ENCODE data around the gene MARK3. TPM values are rescaled to one million over a fixed set of nuclear protein-coding genes. Genes with fewer than 3 reads are reported as not detected.

MARK3 gene
- total and polyA plus RNA-seq, 2 donors (not counting 1 experiment from before 2014, with no cell fraction given), result 73.0 to 142 TPM

DNA sequence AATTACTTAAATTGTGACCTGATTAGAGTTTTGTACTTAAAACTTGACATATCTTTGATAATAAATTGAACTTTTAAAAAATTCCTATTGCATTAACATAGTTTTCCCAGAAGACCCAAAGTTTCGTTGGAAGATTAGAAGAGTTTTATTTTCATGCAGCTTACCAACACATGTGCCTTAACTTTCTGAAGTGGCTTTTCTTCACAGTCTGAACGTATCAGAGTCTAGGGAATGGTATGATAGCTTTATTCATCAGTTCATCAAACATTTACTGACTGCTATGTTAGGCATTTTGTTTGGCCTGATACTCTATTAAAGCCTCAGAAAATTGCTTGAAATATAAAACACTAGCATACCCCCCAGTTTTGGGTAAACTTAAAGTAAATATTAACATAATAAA is 65.2 kb downstream of the MARK3 start:
- H3K9me3 ChIP-seq (ENCODE audit: control extremely low read depth in 1 of 3, control insufficient read depth in 2 of 3, insufficient read depth in 1 of 3, low read length in 2 of 3), result no peaks in the 10 kb centered on the region
- no peaks in the 10 kb centered on the region for H3K27me3 ChIP-seq (replicated peaks in 1 of 4; ENCODE audit: control extremely low read depth in 1 of 4, control insufficient read depth in 3 of 4, insufficient read depth in 4 of 4, low read length in 3 of 4)
- ChIA-PET POLR2A (no interaction called here), CTCF (interaction anchor here (0.7 kb wide), 1 partner anchor 18 kb away, joined by 5 read pairs; no protein-coding TSS in a partner anchor)
- peaks cover 0 to 8% of the 10 kb centered on the region in 2 donors for H3K4me1 ChIP-seq (ENCODE audit: control insufficient read depth in 2 of 2, insufficient read depth in 2 of 2, low read length in 2 of 2)
- H3K36me3 ChIP-seq (replicated peaks in 1 of 2; ENCODE audit: control extremely low read depth in 1 of 2, control insufficient read depth in 1 of 2, extremely low read depth in 1 of 2, insufficient read depth in 2 of 2, low read length in 1 of 2), result peaks cover 0 to 24% of the 10 kb centered on the region in 2 experiments
- H3K27ac Mint-ChIP-seq, result no peak overlapping the region
- H3K27me3 Mint-ChIP-seq, result no peaks in the 10 kb centered on the region
- no peak overlapping the region for H3K9ac ChIP-seq (ENCODE audit: low read length)
- no peak overlapping the region for H3K27ac ChIP-seq (ENCODE audit: low read length in 2 of 2)
- no peak overlapping the region for H3K4me3 ChIP-seq (ENCODE audit: control extremely low read depth in 1 of 5, extremely low read depth in 1 of 5, insufficient read depth in 1 of 5, low read depth in 2 of 5, low read length in 4 of 5)
- ATAC-seq (ENCODE audit: low read depth), result no peak
- no peak overlapping the region for H3K4me3 Mint-ChIP-seq
- H2AFZ ChIP-seq (ENCODE audit: insufficient read depth, low read depth, low read length, poor library complexity, severe bottlenecking), result no peak overlapping the region
- TF ChIP-seq, protein P1, sequence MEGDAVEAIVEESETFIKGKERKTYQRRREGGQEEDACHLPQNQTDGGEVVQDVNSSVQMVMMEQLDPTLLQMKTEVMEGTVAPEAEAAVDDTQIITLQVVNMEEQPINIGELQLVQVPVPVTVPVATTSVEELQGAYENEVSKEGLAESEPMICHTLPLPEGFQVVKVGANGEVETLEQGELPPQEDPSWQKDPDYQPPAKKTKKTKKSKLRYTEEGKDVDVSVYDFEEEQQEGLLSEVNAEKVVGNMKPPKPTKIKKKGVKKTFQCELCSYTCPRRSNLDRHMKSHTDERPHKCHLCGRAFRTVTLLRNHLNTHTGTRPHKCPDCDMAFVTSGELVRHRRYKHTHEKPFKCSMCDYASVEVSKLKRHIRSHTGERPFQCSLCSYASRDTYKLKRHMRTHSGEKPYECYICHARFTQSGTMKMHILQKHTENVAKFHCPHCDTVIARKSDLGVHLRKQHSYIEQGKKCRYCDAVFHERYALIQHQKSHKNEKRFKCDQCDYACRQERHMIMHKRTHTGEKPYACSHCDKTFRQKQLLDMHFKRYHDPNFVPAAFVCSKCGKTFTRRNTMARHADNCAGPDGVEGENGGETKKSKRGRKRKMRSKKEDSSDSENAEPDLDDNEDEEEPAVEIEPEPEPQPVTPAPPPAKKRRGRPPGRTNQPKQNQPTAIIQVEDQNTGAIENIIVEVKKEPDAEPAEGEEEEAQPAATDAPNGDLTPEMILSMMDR (IDR thresholded peaks at IDR 0.05), result no peak
- no peak for TF ChIP-seq EZH2 (IDR thresholded peaks at IDR 0.05; ENCODE audit: borderline replicate concordance, insufficient read depth, low read depth, low read length, poor library complexity, severe bottlenecking)
- no CpG with 5 or more reads among the region's 2 CpGs for WGBS (ENCODE audit: insufficient coverage)
- intact Hi-C loops (cut with micrococcal nuclease), result no loop called here
- H3K4me1 Mint-ChIP-seq, result peaks cover 30% of the 10 kb centered on the region
- no peaks in the 10 kb centered on the region for H3K9me3 Mint-ChIP-seq (ENCODE audit: insufficient read depth)
- DNase-seq, result no peak
- peaks cover 36% of the 10 kb centered on the region for H4K20me1 ChIP-seq (ENCODE audit: control insufficient read depth, insufficient read depth, low read length, poor library complexity, severe bottlenecking)
- H3K79me2 ChIP-seq (ENCODE audit: control insufficient read depth, insufficient read depth, low read length), result peaks cover 34% of the 10 kb centered on the region
- no peak overlapping the region for H3K4me2 ChIP-seq (replicated peaks; ENCODE audit: low read depth, low read length, poor library complexity, severe bottlenecking)

DNA sequence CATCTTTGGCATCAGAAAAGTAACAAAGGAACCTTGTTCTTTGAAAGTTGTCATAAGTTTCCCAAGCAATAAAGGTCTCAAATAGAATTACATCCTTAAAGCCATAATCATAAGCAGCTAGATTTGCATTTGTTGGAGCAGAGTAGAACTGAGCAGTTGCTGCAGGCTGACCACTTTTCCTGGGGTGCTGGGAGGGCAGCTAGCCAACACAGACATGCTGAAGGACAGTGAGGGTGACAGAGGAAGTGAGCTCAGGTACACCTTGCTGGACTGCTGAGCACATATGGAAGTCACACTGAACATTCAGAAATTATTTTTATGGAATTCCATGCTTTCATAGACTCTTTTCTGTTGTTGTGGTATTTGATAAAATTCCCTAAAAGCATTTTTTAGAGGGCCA is 66.2 kb downstream of the MARK3 start:
- H4K20me1 ChIP-seq (ENCODE audit: control insufficient read depth, insufficient read depth, low read length, poor library complexity, severe bottlenecking), result peaks cover 32% of the 10 kb centered on the region
- H3K27ac ChIP-seq (ENCODE audit: low read length in 2 of 2), result no peak overlapping the region
- H3K4me1 ChIP-seq (ENCODE audit: control insufficient read depth in 2 of 2, insufficient read depth in 2 of 2, low read length in 2 of 2), result peaks cover 0 to 8% of the 10 kb centered on the region in 2 donors
- H3K27me3 Mint-ChIP-seq, result no peaks in the 10 kb centered on the region
- H3K4me1 Mint-ChIP-seq, result peaks cover 20% of the 10 kb centered on the region
- no peak overlapping the region for H3K4me2 ChIP-seq (replicated peaks; ENCODE audit: low read depth, low read length, poor library complexity, severe bottlenecking)
- H3K79me2 ChIP-seq (ENCODE audit: control insufficient read depth, insufficient read depth, low read length), result peaks cover 24% of the 10 kb centered on the region
- no peaks in the 10 kb centered on the region for H3K9me3 Mint-ChIP-seq (ENCODE audit: insufficient read depth)
- H3K36me3 ChIP-seq (replicated peaks in 1 of 2; ENCODE audit: control extremely low read depth in 1 of 2, control insufficient read depth in 1 of 2, extremely low read depth in 1 of 2, insufficient read depth in 2 of 2, low read length in 1 of 2), result peaks cover 1 to 29% of the 10 kb centered on the region in 2 experiments
- ChIA-PET CTCF (interaction anchor here (0.6 kb wide), 1 partner anchor 860 kb away, joined by 4 read pairs; no protein-coding TSS in a partner anchor), POLR2A (interaction anchor here (0.7 kb wide), 1 partner anchor 8 kb away, joined by 3 read pairs; no protein-coding TSS in a partner anchor)
- no peak overlapping the region for H3K27ac Mint-ChIP-seq
- DNase-seq (no peak), ATAC-seq (ENCODE audit: low read depth) (no peak)
- no peak overlapping the region for H3K9ac ChIP-seq (ENCODE audit: low read length)
- H3K4me3 Mint-ChIP-seq, result no peak overlapping the region
- intact Hi-C loops (cut with micrococcal nuclease), result no loop called here
- no peak overlapping the region for H3K4me3 ChIP-seq (ENCODE audit: control extremely low read depth in 1 of 5, extremely low read depth in 1 of 5, insufficient read depth in 1 of 5, low read depth in 2 of 5, low read length in 4 of 5)
- H3K9me3 ChIP-seq (ENCODE audit: control extremely low read depth in 1 of 3, control insufficient read depth in 2 of 3, insufficient read depth in 1 of 3, low read length in 2 of 3), result no peaks in the 10 kb centered on the region
- no peaks in the 10 kb centered on the region for H3K27me3 ChIP-seq (replicated peaks in 1 of 4; ENCODE audit: control extremely low read depth in 1 of 4, control insufficient read depth in 3 of 4, insufficient read depth in 4 of 4, low read length in 3 of 4)
- TF ChIP-seq, protein P1 (IDR thresholded peaks at IDR 0.05), result no peak
- no peak for TF ChIP-seq EZH2 (IDR thresholded peaks at IDR 0.05; ENCODE audit: borderline replicate concordance, insufficient read depth, low read depth, low read length, poor library complexity, severe bottlenecking)
- no peak overlapping the region for H2AFZ ChIP-seq (ENCODE audit: insufficient read depth, low read depth, low read length, poor library complexity, severe bottlenecking)

All from B cell (primary cell).